ENCODE data around the gene NR5A1.

NR5A1 gene

DNA sequence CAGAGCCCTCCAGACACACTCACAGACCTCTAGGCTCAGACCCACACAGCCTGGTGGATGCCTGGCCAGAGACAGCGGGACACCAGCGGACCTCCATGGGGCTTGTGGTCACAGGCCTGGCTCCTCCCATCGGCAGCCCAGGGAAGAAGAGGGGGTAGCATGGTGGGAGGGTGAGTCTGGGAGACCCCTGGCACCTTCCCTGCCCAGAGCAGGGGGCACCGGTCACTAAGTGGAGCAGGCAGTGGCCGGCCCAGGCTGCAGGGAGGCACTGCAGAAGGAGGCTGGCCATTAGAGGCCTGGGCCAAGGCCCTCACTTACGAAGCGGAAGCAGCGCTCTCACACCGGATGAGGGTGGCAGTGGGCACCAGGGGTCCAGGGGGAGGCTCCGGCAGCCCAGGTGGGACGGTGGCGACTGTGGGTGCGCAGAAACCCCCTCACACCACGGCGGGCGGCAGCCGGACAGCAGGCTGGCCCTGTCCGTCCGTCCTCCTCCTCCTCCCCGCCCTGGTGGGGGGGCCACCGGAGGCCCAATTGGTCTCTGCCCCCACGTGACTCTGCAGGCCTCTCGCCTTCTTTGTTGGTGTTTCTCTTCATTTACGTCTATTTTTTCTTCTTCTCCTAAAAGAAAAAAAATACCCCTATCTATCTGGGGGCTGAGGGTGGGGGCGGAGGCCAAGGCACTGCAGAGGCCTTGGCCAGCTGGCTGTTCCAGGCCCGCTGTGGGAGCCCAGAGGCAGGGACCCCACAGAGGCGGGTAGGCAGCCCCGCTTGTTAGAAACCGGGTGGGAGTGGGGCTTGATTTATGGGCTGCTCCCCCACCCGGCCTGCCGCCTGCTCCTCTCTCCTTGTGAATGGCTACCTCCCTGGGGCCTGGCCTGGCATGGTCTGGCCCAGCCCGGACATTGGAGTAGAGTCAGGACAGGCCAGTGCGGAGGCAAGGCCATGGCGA is at the start of gene NR5A1:
Gene NR5A1, minus strand, starts transcription at position 469 of the 949 bp plus-strand sequence. CDS start 4,004 bp downstream, outside the sequence.
- no peak for DNase-seq (ENCODE audit: low spot score)
- peaks cover 23% of the 10 kb centered on the region for H3K27me3 Mint-ChIP-seq (ENCODE audit: low read depth)
- H3K36me3 Mint-ChIP-seq (ENCODE audit: low read depth) = peaks cover 2% of the 10 kb centered on the region
- H3K27ac Mint-ChIP-seq = no peak within 1 kb of the TSS
- no peaks in the 10 kb centered on the region for H3K9me3 Mint-ChIP-seq
- no peak within 1 kb of the TSS for H3K4me3 Mint-ChIP-seq
- peaks cover 4% of the 10 kb centered on the region for H3K4me1 Mint-ChIP-seq (ENCODE audit: low read depth)

DNA sequence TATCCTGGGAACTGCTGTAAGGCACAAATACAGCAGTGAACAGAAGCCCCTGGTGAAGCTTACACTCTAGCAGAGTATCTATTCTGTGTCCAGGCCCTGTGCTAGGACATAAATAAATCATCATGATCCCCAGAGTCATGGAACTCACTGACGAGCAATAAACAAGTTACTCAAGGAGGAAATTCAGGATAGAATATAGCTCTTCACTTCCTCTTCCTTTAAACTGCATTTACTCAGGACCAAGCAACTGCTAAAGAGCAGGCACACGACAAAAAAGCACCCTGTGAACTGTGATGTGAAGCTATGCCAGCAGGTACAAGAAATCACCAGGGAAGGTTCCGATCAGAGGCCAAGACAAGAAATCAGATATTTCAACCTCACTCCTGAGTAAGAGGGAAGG is 47.8 kb upstream of the NR5A1 start:
- no peak overlapping the region for H3K4me3 Mint-ChIP-seq
- no peaks in the 10 kb centered on the region for H3K9me3 Mint-ChIP-seq
- H3K36me3 Mint-ChIP-seq (ENCODE audit: low read depth) = no peaks in the 10 kb centered on the region
- DNase-seq (ENCODE audit: low spot score) = no peak
- H3K27me3 Mint-ChIP-seq (ENCODE audit: low read depth) = peaks cover 2% of the 10 kb centered on the region
- H3K4me1 Mint-ChIP-seq (ENCODE audit: low read depth) = no peaks in the 10 kb centered on the region
- H3K27ac Mint-ChIP-seq = no peak overlapping the region

DNA sequence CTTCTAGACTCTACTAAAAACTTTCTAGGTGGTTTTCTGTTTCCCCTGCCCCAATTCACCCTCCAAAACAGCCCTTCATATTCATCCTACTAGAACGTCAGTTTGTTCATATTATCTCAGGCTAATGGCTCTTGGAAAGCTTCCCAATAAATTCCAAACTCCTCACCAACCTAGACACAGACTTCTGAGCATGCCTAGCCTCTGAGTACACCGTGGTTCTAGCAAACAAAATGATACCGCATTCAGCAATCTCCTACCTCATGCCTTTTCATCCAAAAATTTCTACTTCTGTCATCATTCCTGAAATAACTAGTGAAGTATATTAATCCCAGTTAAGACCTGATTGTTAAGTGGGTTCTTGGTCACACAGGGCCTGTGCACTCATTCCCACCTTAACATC is 46.5 kb upstream of the NR5A1 start:
- Mint-ChIP-seq H3K36me3 (ENCODE audit: low read depth) (no peaks in the 10 kb centered on the region), H3K27me3 (ENCODE audit: low read depth) (peaks cover 4% of the 10 kb centered on the region), H3K4me1 (ENCODE audit: low read depth) (no peaks in the 10 kb centered on the region), H3K4me3 (no peak overlapping the region), H3K27ac (no peak overlapping the region), H3K9me3 (no peaks in the 10 kb centered on the region)
- no peak for DNase-seq (ENCODE audit: low spot score)

DNA sequence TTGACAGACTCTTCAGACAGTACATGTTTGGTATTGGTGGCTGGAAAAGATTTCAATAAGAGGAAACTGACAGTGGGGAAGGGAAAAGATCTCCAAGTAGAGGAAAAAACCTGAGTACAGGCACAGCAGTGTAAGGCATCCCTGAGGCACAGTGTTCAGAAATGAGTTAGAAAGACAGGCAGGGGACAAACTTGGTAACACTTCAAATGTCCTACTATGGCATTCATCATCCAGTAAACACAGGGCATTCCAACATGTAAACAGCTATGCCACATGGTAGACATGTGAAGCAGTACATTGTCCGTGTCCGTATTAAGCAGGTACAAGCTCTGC is 45.0 kb upstream of the NR5A1 start:
- no peaks in the 10 kb centered on the region for H3K9me3 Mint-ChIP-seq
- H3K27ac Mint-ChIP-seq = no peak overlapping the region
- no peaks in the 10 kb centered on the region for H3K36me3 Mint-ChIP-seq (ENCODE audit: low read depth)
- peaks cover 5% of the 10 kb centered on the region for H3K27me3 Mint-ChIP-seq (ENCODE audit: low read depth)
- no peaks in the 10 kb centered on the region for H3K4me1 Mint-ChIP-seq (ENCODE audit: low read depth)
- DNase-seq (ENCODE audit: low spot score) = no peak
- no peak overlapping the region for H3K4me3 Mint-ChIP-seq

DNA sequence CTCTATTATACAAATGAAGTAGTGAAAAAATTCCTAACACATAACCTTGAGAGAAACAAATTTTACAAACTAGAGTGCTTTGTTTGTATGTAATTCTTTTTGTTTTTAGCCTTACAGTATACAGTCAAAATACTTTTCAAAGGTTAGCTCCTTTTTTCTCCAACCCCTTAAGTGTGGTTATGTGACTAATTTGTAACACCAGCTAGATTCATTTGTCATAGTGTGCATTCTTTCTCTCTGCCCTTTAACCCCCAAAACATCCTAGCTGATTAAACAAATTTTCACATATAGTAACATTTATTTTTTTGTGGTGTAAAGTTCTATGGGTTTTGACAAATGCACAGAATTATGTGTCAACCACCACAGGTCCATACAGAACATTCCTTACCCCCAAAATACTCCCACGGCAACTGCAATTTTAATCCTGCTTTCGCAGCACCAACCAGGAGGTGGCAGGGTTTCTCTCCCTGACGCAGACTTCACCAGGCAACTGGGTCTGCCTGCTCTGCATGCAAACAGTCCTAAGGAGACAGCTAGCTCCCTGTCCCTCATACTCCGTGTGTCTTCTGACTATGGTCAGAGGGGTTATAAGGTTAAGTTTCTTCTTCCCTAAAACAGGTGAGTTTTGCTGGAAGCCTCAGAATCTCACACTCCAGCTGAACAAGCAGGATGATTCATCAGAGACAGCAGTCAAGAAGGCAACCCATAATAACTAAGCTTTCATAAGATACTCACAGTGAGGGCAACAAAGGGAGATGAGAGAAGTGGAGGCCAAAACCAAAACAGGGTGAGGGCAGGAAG is 44.5 kb upstream of the NR5A1 start:
- no peaks in the 10 kb centered on the region for H3K9me3 Mint-ChIP-seq
- no peak overlapping the region for H3K4me3 Mint-ChIP-seq
- H3K27me3 Mint-ChIP-seq (ENCODE audit: low read depth) = peaks cover 5% of the 10 kb centered on the region
- DNase-seq (ENCODE audit: low spot score) = peak; percentile 33
- no peak overlapping the region for H3K27ac Mint-ChIP-seq
- H3K4me1 Mint-ChIP-seq (ENCODE audit: low read depth) = no peaks in the 10 kb centered on the region
- H3K36me3 Mint-ChIP-seq (ENCODE audit: low read depth) = no peaks in the 10 kb centered on the region

DNA sequence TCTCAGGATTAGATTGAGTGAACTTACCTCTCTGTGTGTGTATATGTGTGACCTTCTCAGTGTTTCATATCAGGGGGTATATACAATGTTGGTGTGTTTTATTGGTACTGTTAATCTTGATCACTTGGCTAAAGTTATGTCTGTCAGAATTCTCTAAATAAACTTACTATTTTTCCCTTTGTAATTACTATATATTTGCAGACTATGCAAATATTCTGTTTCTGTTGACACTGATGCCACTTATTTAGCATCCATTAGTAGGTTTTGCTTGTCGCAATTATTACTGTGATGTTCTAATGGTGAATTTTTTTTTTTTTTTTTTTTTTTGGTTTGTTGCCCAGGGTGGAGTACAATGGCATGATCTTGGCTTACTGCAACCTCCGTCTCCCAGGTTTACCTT is 42.9 kb upstream of the NR5A1 start:
- no peaks in the 10 kb centered on the region for H3K36me3 Mint-ChIP-seq (ENCODE audit: low read depth)
- H3K4me3 Mint-ChIP-seq = no peak overlapping the region
- H3K27ac Mint-ChIP-seq = no peak overlapping the region
- no peaks in the 10 kb centered on the region for H3K9me3 Mint-ChIP-seq
- peaks cover 6% of the 10 kb centered on the region for H3K27me3 Mint-ChIP-seq (ENCODE audit: low read depth)
- no peak for DNase-seq (ENCODE audit: low spot score)
- H3K4me1 Mint-ChIP-seq (ENCODE audit: low read depth) = no peaks in the 10 kb centered on the region

DNA sequence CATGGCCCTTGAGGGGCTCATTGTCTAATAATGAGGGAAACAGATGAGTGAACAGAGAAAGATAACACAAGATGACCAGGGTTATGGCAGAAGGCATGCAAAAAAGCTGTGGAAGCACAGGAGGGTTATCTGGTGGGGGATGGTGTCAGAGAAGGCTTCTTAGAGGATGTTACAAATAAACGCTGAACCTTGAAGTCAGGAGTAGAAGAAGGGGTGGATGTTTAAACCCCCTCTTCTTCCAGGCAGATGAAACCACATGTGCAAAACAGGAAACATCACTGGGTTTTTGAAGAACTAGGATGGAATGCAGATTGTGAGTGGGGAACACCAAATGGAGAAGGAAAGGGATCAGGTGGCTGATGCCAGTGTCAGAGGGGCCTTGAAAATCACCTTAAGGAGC is 41.8 kb upstream of the NR5A1 start:
- peaks cover 6% of the 10 kb centered on the region for H3K27me3 Mint-ChIP-seq (ENCODE audit: low read depth)
- H3K27ac Mint-ChIP-seq = no peak overlapping the region
- no peaks in the 10 kb centered on the region for H3K4me1 Mint-ChIP-seq (ENCODE audit: low read depth)
- no peaks in the 10 kb centered on the region for H3K9me3 Mint-ChIP-seq
- H3K36me3 Mint-ChIP-seq (ENCODE audit: low read depth) = no peaks in the 10 kb centered on the region
- H3K4me3 Mint-ChIP-seq = no peak overlapping the region
- no peak for DNase-seq (ENCODE audit: low spot score)

DNA sequence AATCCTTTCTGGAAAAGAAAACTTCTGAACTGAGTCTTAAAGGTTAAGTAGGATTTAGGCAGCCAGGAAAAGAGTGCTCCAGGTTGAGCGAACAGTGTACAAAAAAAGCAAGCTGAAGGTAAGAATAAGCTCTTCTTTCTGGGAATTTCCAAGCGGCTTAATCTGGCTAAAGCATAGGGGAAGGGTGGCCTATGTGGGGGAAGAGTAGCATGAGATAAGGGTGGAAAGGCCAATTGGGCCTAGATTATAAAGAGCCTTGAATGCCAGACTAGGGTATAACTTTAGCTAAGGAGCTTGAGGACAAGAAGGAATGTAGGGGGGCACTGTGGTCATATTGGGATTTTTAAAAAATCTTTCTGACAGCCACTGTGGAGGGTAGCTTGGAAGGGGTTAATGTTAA is 37.3 kb upstream of the NR5A1 start:
- Mint-ChIP-seq H3K36me3 (ENCODE audit: low read depth) (no peaks in the 10 kb centered on the region), H3K27ac (no peak overlapping the region), H3K9me3 (no peaks in the 10 kb centered on the region), H3K27me3 (ENCODE audit: low read depth) (peaks cover 22% of the 10 kb centered on the region), H3K4me1 (ENCODE audit: low read depth) (no peaks in the 10 kb centered on the region), H3K4me3 (no peak overlapping the region)
- no peak for DNase-seq (ENCODE audit: low spot score)

DNA sequence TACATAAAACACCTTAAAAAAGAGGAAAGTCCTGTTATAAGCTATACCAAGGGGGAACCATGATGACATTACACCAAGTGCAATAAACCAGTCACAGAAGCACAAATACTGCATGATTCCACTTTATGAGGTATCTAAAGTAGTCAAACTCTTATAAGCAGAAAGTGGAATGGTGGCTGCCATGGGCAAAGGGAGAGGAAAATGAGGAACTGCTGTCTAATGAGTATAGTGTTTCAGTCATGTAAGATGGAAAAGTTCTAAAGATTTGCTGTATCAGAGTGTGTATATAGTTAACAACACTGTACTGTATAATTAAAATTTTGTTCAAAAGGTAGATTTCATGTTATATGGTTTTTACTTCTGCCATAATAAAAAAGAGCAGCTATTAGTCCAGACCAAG is 34.6 kb upstream of the NR5A1 start:
- Mint-ChIP-seq H3K4me1 (ENCODE audit: low read depth) (no peaks in the 10 kb centered on the region), H3K27ac (no peak overlapping the region), H3K4me3 (no peak overlapping the region), H3K9me3 (no peaks in the 10 kb centered on the region), H3K36me3 (ENCODE audit: low read depth) (no peaks in the 10 kb centered on the region), H3K27me3 (ENCODE audit: low read depth) (peaks cover 18% of the 10 kb centered on the region)
- DNase-seq (ENCODE audit: low spot score) = no peak

DNA sequence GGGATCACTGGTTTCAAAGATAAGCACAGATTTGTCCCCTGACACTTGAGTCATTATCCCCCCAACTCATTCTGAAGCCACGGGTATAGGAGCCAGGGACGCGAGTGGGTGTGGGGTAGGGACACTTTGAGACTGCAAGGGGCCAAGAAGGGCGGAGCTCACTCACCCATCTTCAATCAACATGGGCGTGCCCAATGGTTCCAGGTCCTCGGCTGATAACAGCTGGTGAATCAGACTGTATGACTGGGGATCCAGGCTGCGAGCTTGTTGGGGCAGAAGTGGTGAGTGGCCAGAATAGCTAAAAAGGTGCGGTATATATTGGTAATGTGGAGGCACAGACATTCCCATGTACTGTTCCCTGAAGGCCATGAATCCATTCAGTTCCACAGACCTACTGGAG is 30.7 kb upstream of the NR5A1 start:
- no peaks in the 10 kb centered on the region for H3K36me3 Mint-ChIP-seq (ENCODE audit: low read depth)
- no peak overlapping the region for H3K27ac Mint-ChIP-seq

DNA sequence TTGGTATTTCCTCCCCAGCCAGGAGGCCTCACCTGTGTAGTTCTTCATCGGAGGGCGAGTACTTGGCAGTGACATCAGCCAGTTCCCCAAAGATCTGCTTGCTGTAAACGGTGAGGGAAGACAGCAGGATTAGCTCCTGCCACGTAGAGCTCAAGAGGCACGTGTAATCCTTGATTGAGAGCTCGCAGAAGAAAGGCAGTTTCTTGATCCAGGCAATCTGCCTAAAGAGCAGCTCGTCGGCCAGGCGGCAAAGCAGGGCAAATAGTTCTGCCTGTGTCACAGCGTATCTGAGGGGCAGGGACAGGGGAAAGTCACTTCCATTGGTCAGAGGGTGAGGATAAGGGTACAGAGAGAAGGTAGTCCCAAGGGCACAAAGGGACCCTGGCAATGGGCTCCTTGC is 28.6 kb upstream of the NR5A1 start:
- no peaks in the 10 kb centered on the region for H3K36me3 Mint-ChIP-seq (ENCODE audit: low read depth)

More for the DNA sequence above, 30.7 kb upstream of the NR5A1 start:
- Mint-ChIP-seq H3K4me3 (no peak overlapping the region), H3K9me3 (no peaks in the 10 kb centered on the region), H3K27me3 (ENCODE audit: low read depth) (peaks cover 11% of the 10 kb centered on the region), H3K4me1 (ENCODE audit: low read depth) (no peaks in the 10 kb centered on the region)
- no peak for DNase-seq (ENCODE audit: low spot score)

DNA sequence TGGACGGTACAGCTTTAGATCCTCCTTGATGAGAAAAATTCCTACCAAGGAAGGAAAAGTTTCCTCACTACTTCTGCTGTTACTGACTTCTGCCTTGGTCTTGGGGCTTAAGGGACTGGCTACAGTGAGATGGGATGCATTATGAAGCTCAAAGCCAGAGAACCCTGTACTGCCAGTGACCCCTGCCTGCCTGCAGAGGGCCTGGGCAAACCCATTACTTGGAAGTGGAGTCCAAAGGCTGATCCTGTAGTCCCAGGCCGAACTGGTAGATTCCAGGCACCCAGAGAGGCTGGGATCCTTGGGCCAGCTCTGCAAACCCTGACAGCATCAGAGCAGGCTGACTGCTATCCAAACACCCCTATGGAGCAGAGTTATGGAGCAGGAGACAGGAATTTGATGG is 25.7 kb upstream of the NR5A1 start:
- no peak overlapping the region for H3K27ac Mint-ChIP-seq
- no peaks in the 10 kb centered on the region for H3K9me3 Mint-ChIP-seq
- no peaks in the 10 kb centered on the region for H3K36me3 Mint-ChIP-seq (ENCODE audit: low read depth)
- no peaks in the 10 kb centered on the region for H3K27me3 Mint-ChIP-seq (ENCODE audit: low read depth)
- DNase-seq (ENCODE audit: low spot score) = no peak
- H3K4me1 Mint-ChIP-seq (ENCODE audit: low read depth) = no peaks in the 10 kb centered on the region
- no peak overlapping the region for H3K4me3 Mint-ChIP-seq

More for the DNA sequence above, 28.6 kb upstream of the NR5A1 start:
- H3K9me3 Mint-ChIP-seq = no peaks in the 10 kb centered on the region
- peaks cover 4% of the 10 kb centered on the region for H3K27me3 Mint-ChIP-seq (ENCODE audit: low read depth)
- DNase-seq (ENCODE audit: low spot score) = no peak
- H3K4me3 Mint-ChIP-seq = no peak overlapping the region
- no peaks in the 10 kb centered on the region for H3K4me1 Mint-ChIP-seq (ENCODE audit: low read depth)
- no peak overlapping the region for H3K27ac Mint-ChIP-seq

DNA sequence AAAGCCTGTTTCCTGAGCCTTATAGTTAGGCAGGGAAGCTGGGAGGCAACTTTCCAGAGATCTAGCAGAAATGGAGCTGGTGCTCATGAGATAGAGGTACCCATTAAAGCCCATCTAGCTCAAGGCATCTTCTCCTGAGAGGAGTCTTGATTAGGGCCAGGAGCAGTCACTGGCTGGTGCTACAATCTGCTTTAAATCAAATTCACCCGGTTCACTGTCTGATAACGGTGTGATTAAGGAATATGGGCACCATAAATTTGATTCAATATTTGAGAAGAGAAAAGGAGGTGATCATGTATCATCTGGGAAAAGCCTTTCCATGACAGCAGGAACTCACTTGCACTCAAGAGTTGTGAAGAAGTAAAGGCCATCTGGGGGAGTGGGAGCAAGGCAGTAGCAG is 23.9 kb upstream of the NR5A1 start:
- Mint-ChIP-seq H3K36me3 (ENCODE audit: low read depth) (no peaks in the 10 kb centered on the region), H3K4me1 (ENCODE audit: low read depth) (no peaks in the 10 kb centered on the region), H3K27ac (no peak overlapping the region), H3K4me3 (no peak overlapping the region), H3K27me3 (ENCODE audit: low read depth) (no peaks in the 10 kb centered on the region), H3K9me3 (no peaks in the 10 kb centered on the region)
- DNase-seq (ENCODE audit: low spot score) = no peak

DNA sequence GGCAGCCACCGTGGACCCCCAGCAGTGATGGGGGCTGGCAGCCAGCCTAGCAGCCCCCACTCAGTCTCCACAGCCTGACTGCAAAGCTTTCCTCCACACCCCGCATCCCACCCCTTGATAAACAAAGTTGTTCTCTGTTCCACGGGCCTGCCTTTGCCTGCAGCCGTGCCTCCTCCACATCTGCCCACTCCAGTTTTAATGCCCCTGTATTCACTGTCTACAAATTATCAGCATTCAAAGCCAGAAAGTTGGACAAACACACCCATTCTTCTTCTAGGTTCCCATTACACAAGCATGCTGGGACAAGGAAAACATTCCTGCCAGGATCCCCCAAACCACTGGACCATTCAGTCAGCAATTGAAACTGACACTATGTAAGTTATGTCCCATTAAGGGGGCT is 23.0 kb upstream of the NR5A1 start:
- no peaks in the 10 kb centered on the region for H3K36me3 Mint-ChIP-seq (ENCODE audit: low read depth)
- H3K4me1 Mint-ChIP-seq (ENCODE audit: low read depth) = no peaks in the 10 kb centered on the region
- H3K27me3 Mint-ChIP-seq (ENCODE audit: low read depth) = peaks cover 2% of the 10 kb centered on the region
- DNase-seq (ENCODE audit: low spot score) = no peak
- H3K9me3 Mint-ChIP-seq = no peaks in the 10 kb centered on the region
- no peak overlapping the region for H3K4me3 Mint-ChIP-seq
- H3K27ac Mint-ChIP-seq = no peak overlapping the region

All from T-helper 2 cell treated with Interferon-gamma antibody and Interleukin-4, amounts not matched to agents 5 μg/mL and 100 μg/mL, for 36 hours (primary cell).